Skeletal muscle satellite cell (primary cell): Measurements from ENCODE around the gene ZNF343.
"Not testable (repeated sequence)": the region's sequence is repeated elsewhere in the genome, so short reads cannot be mapped to it uniquely, and the experiment has no call there.

Experiments
- H3K27me3 ChIP-seq: 2 replicates; pipeline ENCODE4 v1.7.0; 2013; ENCODE audit warnings: low read length; ENCODE audit not compliant: control insufficient read depth, insufficient read depth
- H3K36me3 ChIP-seq: 2 replicates; pipeline ENCODE4 v1.7.0; 2013; ENCODE audit warnings: mild to moderate bottlenecking, control low read depth, low read length; ENCODE audit not compliant: insufficient read depth
- H3K4me1 ChIP-seq: 2 replicates; pipeline ENCODE4 v1.7.0; 2013; ENCODE audit warnings: low read length; ENCODE audit not compliant: control insufficient read depth, insufficient read depth
- H3K4me2 ChIP-seq: 2 replicates; pipeline ENCODE4 v1.7.0; 2013; ENCODE audit warnings: mild to moderate bottlenecking, low read length
- H3K4me3 ChIP-seq: 2 replicates; pipeline ENCODE4 v1.7.0; 2013; ENCODE audit warnings: low read length
- H3K9ac ChIP-seq: 2 replicates; pipeline ENCODE4 v1.7.0; 2013; ENCODE audit warnings: mild to moderate bottlenecking, low read depth, low read length, moderate library complexity
- H3K9me3 ChIP-seq: replicated peaks from 2 replicates; pipeline ENCODE4 v1.7.0; 2013; ENCODE audit warnings: mild to moderate bottlenecking, control low read depth, low read length

The ZNF343 gene

GRCh38 chr20:2535711-2536559 is 27.2 kb upstream of the ZNF343 start:
- no peaks in the 10 kb centered on the region for H3K4me1 ChIP-seq
- peaks cover 75% of the 10 kb centered on the region for H3K27me3 ChIP-seq
- H3K36me3 ChIP-seq = no peaks in the 10 kb centered on the region

GRCh38 chr20:2533118-2533517 is 24.4 kb upstream of the ZNF343 start:
- no peaks in the 10 kb centered on the region for H3K9me3 ChIP-seq
- peaks cover 75% of the 10 kb centered on the region for H3K27me3 ChIP-seq
- H3K4me3 ChIP-seq = no peak overlapping the region
- no peaks in the 10 kb centered on the region for H3K4me1 ChIP-seq
- H3K4me2 ChIP-seq = no peak overlapping the region
- H3K36me3 ChIP-seq = no peaks in the 10 kb centered on the region
- no peak overlapping the region for H3K9ac ChIP-seq

More at GRCh38 chr20:2535711-2536559, 27.2 kb upstream of the ZNF343 start:
- no peak overlapping the region for H3K4me2 ChIP-seq
- no peak overlapping the region for H3K9ac ChIP-seq
- no peaks in the 10 kb centered on the region for H3K9me3 ChIP-seq
- no peak overlapping the region for H3K4me3 ChIP-seq

- Histone ChIP-seq H3K27me3 (peaks cover 53% of the 10 kb centered on the region), H3K9ac (no peak overlapping the region), H3K4me2 (no peak overlapping the region), H3K9me3 (no peaks in the 10 kb centered on the region), H3K36me3 (no peaks in the 10 kb centered on the region), H3K4me1 (peaks cover 6% of the 10 kb centered on the region), H3K4me3 (no peak overlapping the region)
Observed at GRCh38 chr20:2528671-2529271, 20.1 kb upstream of the ZNF343 start.

GRCh38 chr20:2527762-2528161 is 19.0 kb upstream of the ZNF343 start:
- Histone ChIP-seq H3K4me1 (peaks cover 6% of the 10 kb centered on the region), H3K36me3 (no peaks in the 10 kb centered on the region), H3K4me2 (no peak overlapping the region), H3K9ac (no peak overlapping the region), H3K9me3 (no peaks in the 10 kb centered on the region), H3K4me3 (no peak overlapping the region), H3K27me3 (peaks cover 43% of the 10 kb centered on the region)

GRCh38 chr20:2526218-2526583 is 17.5 kb upstream of the ZNF343 start:
- H3K9me3 ChIP-seq, H3K36me3 ChIP-seq, H3K9ac ChIP-seq, H3K4me2 ChIP-seq, H3K4me3 ChIP-seq, H3K4me1 ChIP-seq: not testable (repeated sequence)
- peaks cover 33% of the 10 kb centered on the region for H3K27me3 ChIP-seq

- Histone ChIP-seq H3K4me2 (peak overlapping the region; percentile 82), H3K4me1 (peaks cover 6% of the 10 kb centered on the region), H3K9ac (peak overlapping the region; percentile 93), H3K36me3 (no peaks in the 10 kb centered on the region), H3K27me3 (peaks cover 30% of the 10 kb centered on the region), H3K9me3 (no peaks in the 10 kb centered on the region), H3K4me3 (peak overlapping the region; percentile 86)
Observed at GRCh38 chr20:2524709-2525506, 16.2 kb upstream of the ZNF343 start.

GRCh38 chr20:2523919-2524708 is 15.4 kb upstream of the ZNF343 start:
- H3K27me3 ChIP-seq = peaks cover 22% of the 10 kb centered on the region
- no peaks in the 10 kb centered on the region for H3K9me3 ChIP-seq
- no peaks in the 10 kb centered on the region for H3K36me3 ChIP-seq
- H3K4me2 ChIP-seq = peak overlapping the region; percentile 82
- H3K4me1 ChIP-seq = peaks cover 6% of the 10 kb centered on the region
- H3K9ac ChIP-seq = peak overlapping the region; percentile 93
- peak overlapping the region; percentile 86 for H3K4me3 ChIP-seq

GRCh38 chr20:2522826-2523429 is 14.2 kb upstream of the ZNF343 start:
- H3K9me3 ChIP-seq, H3K9ac ChIP-seq, H3K4me1 ChIP-seq, H3K4me2 ChIP-seq, H3K4me3 ChIP-seq, H3K36me3 ChIP-seq: not testable (repeated sequence)
- peaks cover 10% of the 10 kb centered on the region for H3K27me3 ChIP-seq

GRCh38 chr20:2521369-2522305 is 12.9 kb upstream of the ZNF343 start:
- Histone ChIP-seq H3K9me3 (no peaks in the 10 kb centered on the region), H3K4me2 (no peak overlapping the region), H3K27me3 (no peaks in the 10 kb centered on the region), H3K4me1 (peaks cover 6% of the 10 kb centered on the region), H3K36me3 (no peaks in the 10 kb centered on the region), H3K9ac (no peak overlapping the region), H3K4me3 (no peak overlapping the region)

GRCh38 chr20:2520617-2521016 is 11.9 kb upstream of the ZNF343 start:
- no peaks in the 10 kb centered on the region for H3K9me3 ChIP-seq
- H3K36me3 ChIP-seq = no peaks in the 10 kb centered on the region
- no peaks in the 10 kb centered on the region for H3K27me3 ChIP-seq
- no peak overlapping the region for H3K4me2 ChIP-seq
- H3K4me1 ChIP-seq = peaks cover 6% of the 10 kb centered on the region
- no peak overlapping the region for H3K4me3 ChIP-seq
- no peak overlapping the region for H3K9ac ChIP-seq
